Measurements from ENCODE around the gene FXR2. TPM values are rescaled to one million over a fixed set of nuclear protein-coding genes. Genes with fewer than 3 reads are reported as not detected.

Gene FXR2
- total and polyA plus RNA-seq, 10 of the 15 experiments (the other 5 are each of a cell fraction or from before 2014, with no cell fraction given): 1.6 to 33.3 (median 22.0) TPM

DNA sequence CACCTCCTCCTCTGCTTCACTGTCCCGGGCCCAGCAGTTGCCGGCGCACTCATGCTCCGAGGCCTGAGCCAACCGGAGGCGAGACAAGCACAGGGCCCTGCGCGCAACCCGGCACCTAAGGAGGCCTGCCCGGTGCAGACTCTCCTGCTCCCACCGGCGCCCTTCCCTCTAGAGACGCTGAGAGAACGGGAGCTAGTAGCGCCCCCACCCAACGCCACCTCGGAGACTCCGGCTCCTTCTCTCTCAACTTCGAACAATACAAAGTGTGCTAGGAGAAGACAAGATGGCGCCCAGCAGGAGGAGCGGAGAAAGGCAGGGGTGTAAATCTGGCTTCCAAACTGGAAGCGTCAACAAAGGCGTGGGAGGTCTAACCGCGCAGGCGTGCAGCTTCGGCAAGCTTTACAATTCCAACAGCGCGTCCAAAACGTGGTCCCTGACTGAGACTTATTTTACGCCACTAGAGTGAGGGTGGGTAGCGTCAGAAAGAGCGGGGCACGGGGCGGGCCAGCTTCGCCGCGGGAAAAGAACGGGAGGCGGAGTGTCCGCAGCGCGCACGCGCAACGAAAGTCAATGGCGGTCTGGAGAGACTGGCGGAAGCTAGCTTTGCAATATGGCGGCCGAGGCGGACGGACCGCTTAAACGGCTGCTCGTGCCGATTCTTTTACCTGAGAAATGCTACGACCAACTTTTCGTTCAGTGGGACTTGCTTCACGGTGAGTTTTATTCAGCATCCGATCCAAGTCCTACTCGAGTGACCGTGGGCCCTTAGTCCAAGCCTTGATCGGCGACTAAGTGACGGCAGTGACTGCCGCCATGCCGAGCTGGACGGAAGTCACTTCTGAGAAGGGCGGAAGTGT lies 31.2 kb downstream of the FXR2 start, which contains the start of gene MPDU1 (continued):
- TF ChIP-seq ZNF384 (IDR thresholded peaks at IDR 0.05; ENCODE audit: borderline replicate concordance, low read depth, low read length) (no peak), EGR1 (IDR thresholded peaks at IDR 0.05; ENCODE audit: borderline replicate concordance in 1 of 2, low read depth in 2 of 2, low read length in 2 of 2) (peak; percentile 51 to 69; a peak in 2 of 3 replicates), MYC (IDR thresholded peaks at IDR 0.05; ENCODE audit: insufficient read depth, insufficient read length, insufficient replicate concordance, low read length, severe bottlenecking) (peak; percentile 43), PAX5 (IDR thresholded peaks at IDR 0.05; ENCODE audit: borderline replicate concordance, low read depth, low read length) (no peak; the same call in 1 of the 2 replicates), RBBP5 (conservative IDR thresholded peaks at IDR 0.05) (no peak), KDM1A (IDR thresholded peaks at IDR 0.05; ENCODE audit: borderline replicate concordance) (no peak), ZNF207 (IDR thresholded peaks at IDR 0.05; ENCODE audit: borderline replicate concordance) (peak; percentile 97), MTA3 (IDR thresholded peaks at IDR 0.05; ENCODE audit: borderline replicate concordance, low read length) (peak; percentile 92; the same call in 1 of the 2 replicates)
- TF ChIP-seq, protein P1, sequence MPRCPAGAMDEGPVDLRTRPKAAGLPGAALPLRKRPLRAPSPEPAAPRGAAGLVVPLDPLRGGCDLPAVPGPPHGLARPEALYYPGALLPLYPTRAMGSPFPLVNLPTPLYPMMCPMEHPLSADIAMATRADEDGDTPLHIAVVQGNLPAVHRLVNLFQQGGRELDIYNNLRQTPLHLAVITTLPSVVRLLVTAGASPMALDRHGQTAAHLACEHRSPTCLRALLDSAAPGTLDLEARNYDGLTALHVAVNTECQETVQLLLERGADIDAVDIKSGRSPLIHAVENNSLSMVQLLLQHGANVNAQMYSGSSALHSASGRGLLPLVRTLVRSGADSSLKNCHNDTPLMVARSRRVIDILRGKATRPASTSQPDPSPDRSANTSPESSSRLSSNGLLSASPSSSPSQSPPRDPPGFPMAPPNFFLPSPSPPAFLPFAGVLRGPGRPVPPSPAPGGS (IDR thresholded peaks at IDR 0.05; ENCODE audit: borderline replicate concordance, insufficient read depth, low read depth, low read length, poor library complexity, severe bottlenecking): peak; percentile 66
- TF ChIP-seq, protein P2, sequence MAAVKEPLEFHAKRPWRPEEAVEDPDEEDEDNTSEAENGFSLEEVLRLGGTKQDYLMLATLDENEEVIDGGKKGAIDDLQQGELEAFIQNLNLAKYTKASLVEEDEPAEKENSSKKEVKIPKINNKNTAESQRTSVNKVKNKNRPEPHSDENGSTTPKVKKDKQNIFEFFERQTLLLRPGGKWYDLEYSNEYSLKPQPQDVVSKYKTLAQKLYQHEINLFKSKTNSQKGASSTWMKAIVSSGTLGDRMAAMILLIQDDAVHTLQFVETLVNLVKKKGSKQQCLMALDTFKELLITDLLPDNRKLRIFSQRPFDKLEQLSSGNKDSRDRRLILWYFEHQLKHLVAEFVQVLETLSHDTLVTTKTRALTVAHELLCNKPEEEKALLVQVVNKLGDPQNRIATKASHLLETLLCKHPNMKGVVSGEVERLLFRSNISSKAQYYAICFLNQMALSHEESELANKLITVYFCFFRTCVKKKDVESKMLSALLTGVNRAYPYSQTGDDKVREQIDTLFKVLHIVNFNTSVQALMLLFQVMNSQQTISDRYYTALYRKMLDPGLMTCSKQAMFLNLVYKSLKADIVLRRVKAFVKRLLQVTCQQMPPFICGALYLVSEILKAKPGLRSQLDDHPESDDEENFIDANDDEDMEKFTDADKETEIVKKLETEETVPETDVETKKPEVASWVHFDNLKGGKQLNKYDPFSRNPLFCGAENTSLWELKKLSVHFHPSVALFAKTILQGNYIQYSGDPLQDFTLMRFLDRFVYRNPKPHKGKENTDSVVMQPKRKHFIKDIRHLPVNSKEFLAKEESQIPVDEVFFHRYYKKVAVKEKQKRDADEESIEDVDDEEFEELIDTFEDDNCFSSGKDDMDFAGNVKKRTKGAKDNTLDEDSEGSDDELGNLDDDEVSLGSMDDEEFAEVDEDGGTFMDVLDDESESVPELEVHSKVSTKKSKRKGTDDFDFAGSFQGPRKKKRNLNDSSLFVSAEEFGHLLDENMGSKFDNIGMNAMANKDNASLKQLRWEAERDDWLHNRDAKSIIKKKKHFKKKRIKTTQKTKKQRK (IDR thresholded peaks at IDR 0.05; ENCODE audit: low read depth, low read length): no peak
- TF ChIP-seq, protein P3, sequence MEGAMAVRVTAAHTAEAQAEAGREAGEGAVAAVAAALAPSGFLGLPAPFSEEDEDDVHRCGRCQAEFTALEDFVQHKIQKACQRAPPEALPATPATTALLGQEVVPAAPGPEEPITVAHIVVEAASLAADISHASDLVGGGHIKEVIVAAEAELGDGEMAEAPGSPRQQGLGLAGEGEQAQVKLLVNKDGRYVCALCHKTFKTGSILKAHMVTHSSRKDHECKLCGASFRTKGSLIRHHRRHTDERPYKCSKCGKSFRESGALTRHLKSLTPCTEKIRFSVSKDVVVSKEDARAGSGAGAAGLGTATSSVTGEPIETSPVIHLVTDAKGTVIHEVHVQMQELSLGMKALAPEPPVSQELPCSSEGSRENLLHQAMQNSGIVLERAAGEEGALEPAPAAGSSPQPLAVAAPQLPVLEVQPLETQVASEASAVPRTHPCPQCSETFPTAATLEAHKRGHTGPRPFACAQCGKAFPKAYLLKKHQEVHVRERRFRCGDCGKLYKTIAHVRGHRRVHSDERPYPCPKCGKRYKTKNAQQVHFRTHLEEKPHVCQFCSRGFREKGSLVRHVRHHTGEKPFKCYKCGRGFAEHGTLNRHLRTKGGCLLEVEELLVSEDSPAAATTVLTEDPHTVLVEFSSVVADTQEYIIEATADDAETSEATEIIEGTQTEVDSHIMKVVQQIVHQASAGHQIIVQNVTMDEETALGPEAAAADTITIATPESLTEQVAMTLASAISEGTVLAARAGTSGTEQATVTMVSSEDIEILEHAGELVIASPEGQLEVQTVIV (IDR thresholded peaks at IDR 0.05; ENCODE audit: borderline replicate concordance, partially characterized antibody): peak; percentile 83
- TF ChIP-seq, protein P4, sequence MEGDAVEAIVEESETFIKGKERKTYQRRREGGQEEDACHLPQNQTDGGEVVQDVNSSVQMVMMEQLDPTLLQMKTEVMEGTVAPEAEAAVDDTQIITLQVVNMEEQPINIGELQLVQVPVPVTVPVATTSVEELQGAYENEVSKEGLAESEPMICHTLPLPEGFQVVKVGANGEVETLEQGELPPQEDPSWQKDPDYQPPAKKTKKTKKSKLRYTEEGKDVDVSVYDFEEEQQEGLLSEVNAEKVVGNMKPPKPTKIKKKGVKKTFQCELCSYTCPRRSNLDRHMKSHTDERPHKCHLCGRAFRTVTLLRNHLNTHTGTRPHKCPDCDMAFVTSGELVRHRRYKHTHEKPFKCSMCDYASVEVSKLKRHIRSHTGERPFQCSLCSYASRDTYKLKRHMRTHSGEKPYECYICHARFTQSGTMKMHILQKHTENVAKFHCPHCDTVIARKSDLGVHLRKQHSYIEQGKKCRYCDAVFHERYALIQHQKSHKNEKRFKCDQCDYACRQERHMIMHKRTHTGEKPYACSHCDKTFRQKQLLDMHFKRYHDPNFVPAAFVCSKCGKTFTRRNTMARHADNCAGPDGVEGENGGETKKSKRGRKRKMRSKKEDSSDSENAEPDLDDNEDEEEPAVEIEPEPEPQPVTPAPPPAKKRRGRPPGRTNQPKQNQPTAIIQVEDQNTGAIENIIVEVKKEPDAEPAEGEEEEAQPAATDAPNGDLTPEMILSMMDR (IDR thresholded peaks at IDR 0.05 in 2 of 3, conservative IDR thresholded peaks at IDR 0.05 in 1 of 3; ENCODE audit: control insufficient read depth in 2 of 3, extremely low read depth in 1 of 3, insufficient read depth in 1 of 3, low read depth in 3 of 3, low read length in 3 of 3): no peak
